HCT116 (cell line): ENCODE data around the gene ABTB2. TPM values are rescaled to one million over a fixed set of nuclear protein-coding genes. Genes with fewer than 3 reads are reported as not detected.

ENCODE experiments used
- ATAC-seq: fragments of 200-7000 bp; cut with Tn5 transposase; 2 replicates; pipeline ENCODE4 v1.9.1; 2020; ENCODE audit warnings: mild to moderate bottlenecking, moderate library complexity
- BruUV-seq: library from RNA; stranded (reverse); fragments of 400-500 nt; replicated peaks from 2 replicates; lab custom pipeline; 2021; lab: Mats Ljungman, UMichigan
- CTCF ChIA-PET: fragments of 300-600 bp; sonication (Branson Sonifier 250); formaldehyde crosslinking; loops from one replicate; lab custom pipeline; 2021; ENCODE audit warnings: antibody characterized with exemption; lab: Charles Lee
- POLR2A ChIA-PET: fragments of 300-600, 350-600 bp; sonication (Branson Sonifier 250); formaldehyde crosslinking; loops from one replicate; lab custom pipeline; 2021; ENCODE audit warnings: antibody characterized with exemption; lab: Charles Lee
- RAD21 ChIA-PET, 2 experiments: fragments of 300-600 bp; sonication (Branson Sonifier 250); formaldehyde crosslinking; loops; one replicate each; lab custom pipeline; 2023; ENCODE audit warnings: low total read pairs in 2 of 2; ENCODE audit not compliant: uncharacterized antibody in 2 of 2, unreplicated experiment in 2 of 2, low non-redundant PET in 1 of 2; lab: Charles Lee
- DNase-seq: peaks from one replicate; pipeline ENCODE4 v3.0.0-alpha.2; 2010; ENCODE audit warnings: low read depth, low spot score
- H2AFZ ChIP-seq: fragments of 200-600 bp; shearing (Covaris generic), sonication (generic); 2 replicates; pipeline ENCODE4 v1.6.1; 2017; ENCODE audit warnings: low read depth, mixed run types, mixed read lengths, antibody characterized with exemption, low read length; ENCODE audit not compliant: poor library complexity, severe bottlenecking
- H3K27ac ChIP-seq: 2 replicates; pipeline ENCODE4 v1.5.1; 2012; ENCODE audit warnings: low read depth, low read length
- H3K27me3 ChIP-seq: fragments of 200-600 bp; sonication (generic); 2 replicates; pipeline ENCODE4 v1.6.1; 2016; ENCODE audit warnings: mixed run types, low read length, mixed read lengths; ENCODE audit not compliant: insufficient read depth
- H3K36me3 ChIP-seq, 2 experiments: fragments of 200-500 bp in 1 of 2; fragments of 200-600 bp in 1 of 2; sonication (Bioruptor generic) in 1 of 2; sonication (generic) in 1 of 2; 2 replicates each; pipeline versions ENCODE4 v1.5.1 to v1.6.1; 2014 to 2016; ENCODE audit warnings: low read length in 2 of 2, inconsistent platforms in 1 of 2, mixed read lengths in 1 of 2, mixed run types in 1 of 2; ENCODE audit not compliant: insufficient read depth in 2 of 2, control insufficient read depth in 1 of 2
- H3K4me1 ChIP-seq, 2 experiments: fragments of 200-600 bp in 1 of 2; sonication (generic) in 1 of 2; 2 replicates each; pipeline versions ENCODE4 v1.5.1 to v1.6.1; 2012 to 2017; ENCODE audit warnings: low read length in 2 of 2, inconsistent platforms in 1 of 2, mild to moderate bottlenecking in 1 of 2, mixed read lengths in 1 of 2, mixed run types in 1 of 2, moderate library complexity in 1 of 2; ENCODE audit not compliant: insufficient read depth in 2 of 2, control insufficient read depth in 1 of 2
- H3K4me2 ChIP-seq: fragments of 200-600 bp; sonication (generic); 2 replicates; pipeline ENCODE4 v1.6.1; 2017; ENCODE audit warnings: mixed run types, low read length, mixed read lengths
- H3K4me3 ChIP-seq, 2 experiments: fragments of 200-600 bp in 1 of 2; sonication (generic) in 1 of 2; replicated peaks in 1 of 2; 2 replicates each; pipeline ENCODE4 v1.5.1; 2011 to 2016; ENCODE audit warnings: low read length in 2 of 2, control low read depth in 1 of 2, low read depth in 1 of 2, mild to moderate bottlenecking in 1 of 2, mixed read lengths in 1 of 2, mixed run types in 1 of 2
- H3K79me2 ChIP-seq: fragments of 200-600 bp; sonication (generic); 2 replicates; pipeline ENCODE4 v1.6.1; 2017; ENCODE audit warnings: mild to moderate bottlenecking, mixed run types, low read length, moderate library complexity, mixed read lengths; ENCODE audit not compliant: insufficient read depth
- H3K9ac ChIP-seq: fragments of 200-600 bp; sonication (generic); 2 replicates; pipeline ENCODE4 v1.6.1; 2016; ENCODE audit warnings: low read length, mixed read lengths
- H3K9me2 ChIP-seq: fragments of 200-600 bp; sonication (generic), shearing (Covaris generic); 2 replicates; pipeline ENCODE4 v1.6.1; 2017; ENCODE audit warnings: mixed run types, mild to moderate bottlenecking, moderate library complexity; ENCODE audit not compliant: insufficient read depth
- H3K9me3 ChIP-seq, 2 experiments: fragments of 200-500 bp in 1 of 2; fragments of 200-600 bp in 1 of 2; sonication (Bioruptor generic) in 1 of 2; sonication (generic) in 1 of 2; 2 replicates each; pipeline ENCODE4 v1.6.1; 2014 to 2017; ENCODE audit warnings: low read length in 2 of 2, mixed read lengths in 2 of 2, inconsistent platforms in 1 of 2, low read depth in 1 of 2, mild to moderate bottlenecking in 1 of 2, mixed run types in 1 of 2, moderate library complexity in 1 of 2; ENCODE audit not compliant: control insufficient read depth in 1 of 2, insufficient read depth in 1 of 2
- H4K20me1 ChIP-seq: fragments of 200-600 bp; sonication (generic), shearing (Covaris generic); 2 replicates; pipeline ENCODE4 v1.6.1; 2017; ENCODE audit warnings: mixed run types, mild to moderate bottlenecking, moderate library complexity; ENCODE audit not compliant: insufficient read depth
- CEBPB ChIP-seq: IDR thresholded peaks from 2 replicates; pipeline ENCODE4 v1.6.1; 2012; ENCODE audit warnings: low read depth
- EGR1 ChIP-seq: IDR thresholded peaks from 2 replicates; pipeline ENCODE4 v1.6.1; 2012; ENCODE audit warnings: low read depth
- EZH2 ChIP-seq: fragments of 200-600 bp; sonication (generic); IDR thresholded peaks from 2 replicates; pipeline ENCODE4 v1.6.1; 2017; ENCODE audit warnings: antibody characterized with exemption, mixed run types
- EZH2phosphoT487 ChIP-seq: fragments of 200-600 bp; IDR thresholded peaks from 2 replicates; pipeline ENCODE4 v1.6.1; 2018; ENCODE audit warnings: antibody characterized with exemption, borderline replicate concordance
- POLR2A ChIP-seq: IDR thresholded peaks from 2 replicates; pipeline ENCODE4 v1.7.0; 2011; ENCODE audit warnings: borderline replicate concordance; ENCODE audit not compliant: insufficient read depth, insufficient read length; ENCODE audit errors: extremely low read depth
- TCF7L2 ChIP-seq: IDR thresholded peaks from 2 replicates; pipeline ENCODE4 v1.7.0; 2011; ENCODE audit warnings: borderline replicate concordance, inconsistent platforms; ENCODE audit not compliant: insufficient read depth, insufficient read length; ENCODE audit errors: extremely low read depth
- YY1 ChIP-seq: IDR thresholded peaks from 2 replicates; pipeline ENCODE4 v1.6.1; 2011; ENCODE audit warnings: low read length, low read depth, moderate library complexity, mild to moderate bottlenecking; ENCODE audit not compliant: insufficient replicate concordance; ENCODE audit errors: extremely low read depth
- ZFX ChIP-seq: fragments of 450-650 bp; IDR thresholded peaks from 2 replicates; pipeline ENCODE4 v1.6.1; 2017
- ZNF274 ChIP-seq: fragments of 200-500 bp; sonication (Bioruptor generic); IDR thresholded peaks from 2 replicates; pipeline ENCODE4 v1.6.1; 2014; ENCODE audit warnings: mild to moderate bottlenecking, low read depth, low read length, inconsistent platforms
- intact Hi-C: fragments of 100-400 bp; cut with micrococcal nuclease; formaldehyde crosslinking; loops from 2 replicates; pipeline ENCODE4 v1.10.0; 2022
- total RNA-seq: library from RNA; stranded (reverse); gene quantifications from one replicate; pipeline ENCODE4 v1.2.1, GENCODE V29; 2021; ENCODE audit not compliant: unreplicated experiment
- TF ChIP-seq, protein P1 (sequence below): IDR thresholded peaks from 2 replicates; pipeline ENCODE4 v1.6.1; 2012; ENCODE audit warnings: low read depth

Gene ABTB2
- total RNA-seq, 1 experiment from 2014 or later: 6.8 TPM

DNA sequence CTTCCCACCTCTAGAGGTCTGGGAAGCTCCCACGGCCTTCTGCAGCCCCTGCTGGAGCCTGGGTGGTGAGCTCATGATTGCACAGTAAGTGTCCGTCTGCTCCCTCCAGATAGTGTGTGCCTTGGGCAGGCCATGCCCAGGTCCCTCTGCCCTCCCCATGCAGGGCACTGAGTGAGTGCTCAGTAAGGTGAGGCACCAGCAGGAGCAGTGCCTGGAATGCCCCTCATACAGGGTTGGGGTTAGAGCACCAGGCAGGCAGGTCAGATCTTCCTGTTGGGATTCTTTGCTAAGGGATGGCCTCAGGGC, 202.1 kb downstream of the ABTB2 start:
- intact Hi-C loops: no loop called here
- Histone ChIP-seq H3K9me3 (no peaks in the 10 kb centered on the region), H3K79me2 (no peaks in the 10 kb centered on the region), H3K27ac (no peak overlapping the region), H3K9me2 (no peaks in the 10 kb centered on the region), H3K4me2 (no peak overlapping the region), H3K4me3 (no peak overlapping the region), H3K36me3 (peaks cover 5 to 15% of the 10 kb centered on the region in 2 experiments; a peak in 3 of 4 replicates), H4K20me1 (no peaks in the 10 kb centered on the region), H3K9ac (no peak overlapping the region), H2AFZ (no peak overlapping the region), H3K27me3 (no peaks in the 10 kb centered on the region), H3K4me1 (no peaks in the 10 kb centered on the region)
- POLR2A ChIA-PET: no interaction called here
- DNase-seq (no peak), ATAC-seq (0 out of 2 replicates have a peak, but pooled peaks have one; percentile 18)
- BruUV-seq: no TSS peak
- RAD21 ChIA-PET: no interaction called here
- TF ChIP-seq EGR1 (no peak), TCF7L2 (no peak), YY1 (no peak), EZH2 (no peak), POLR2A (no peak), ZNF274 (no peak), ZFX (no peak), CEBPB (no peak), EZH2phosphoT487 (no peak)
- TF ChIP-seq, protein P1, sequence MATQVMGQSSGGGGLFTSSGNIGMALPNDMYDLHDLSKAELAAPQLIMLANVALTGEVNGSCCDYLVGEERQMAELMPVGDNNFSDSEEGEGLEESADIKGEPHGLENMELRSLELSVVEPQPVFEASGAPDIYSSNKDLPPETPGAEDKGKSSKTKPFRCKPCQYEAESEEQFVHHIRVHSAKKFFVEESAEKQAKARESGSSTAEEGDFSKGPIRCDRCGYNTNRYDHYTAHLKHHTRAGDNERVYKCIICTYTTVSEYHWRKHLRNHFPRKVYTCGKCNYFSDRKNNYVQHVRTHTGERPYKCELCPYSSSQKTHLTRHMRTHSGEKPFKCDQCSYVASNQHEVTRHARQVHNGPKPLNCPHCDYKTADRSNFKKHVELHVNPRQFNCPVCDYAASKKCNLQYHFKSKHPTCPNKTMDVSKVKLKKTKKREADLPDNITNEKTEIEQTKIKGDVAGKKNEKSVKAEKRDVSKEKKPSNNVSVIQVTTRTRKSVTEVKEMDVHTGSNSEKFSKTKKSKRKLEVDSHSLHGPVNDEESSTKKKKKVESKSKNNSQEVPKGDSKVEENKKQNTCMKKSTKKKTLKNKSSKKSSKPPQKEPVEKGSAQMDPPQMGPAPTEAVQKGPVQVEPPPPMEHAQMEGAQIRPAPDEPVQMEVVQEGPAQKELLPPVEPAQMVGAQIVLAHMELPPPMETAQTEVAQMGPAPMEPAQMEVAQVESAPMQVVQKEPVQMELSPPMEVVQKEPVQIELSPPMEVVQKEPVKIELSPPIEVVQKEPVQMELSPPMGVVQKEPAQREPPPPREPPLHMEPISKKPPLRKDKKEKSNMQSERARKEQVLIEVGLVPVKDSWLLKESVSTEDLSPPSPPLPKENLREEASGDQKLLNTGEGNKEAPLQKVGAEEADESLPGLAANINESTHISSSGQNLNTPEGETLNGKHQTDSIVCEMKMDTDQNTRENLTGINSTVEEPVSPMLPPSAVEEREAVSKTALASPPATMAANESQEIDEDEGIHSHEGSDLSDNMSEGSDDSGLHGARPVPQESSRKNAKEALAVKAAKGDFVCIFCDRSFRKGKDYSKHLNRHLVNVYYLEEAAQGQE: no peak
- CTCF ChIA-PET: interaction anchor here (1.2 kb wide), 1 partner anchor 19 kb away, joined by 3 read pairs; no protein-coding TSS in a partner anchor
